ENCODE data around the gene DGLUCY. TPM values are rescaled to one million over a fixed set of nuclear protein-coding genes. Genes with fewer than 3 reads are reported as not detected.

The DGLUCY gene
- polyA plus RNA-seq, 1 experiment: 22.1 TPM

DNA sequence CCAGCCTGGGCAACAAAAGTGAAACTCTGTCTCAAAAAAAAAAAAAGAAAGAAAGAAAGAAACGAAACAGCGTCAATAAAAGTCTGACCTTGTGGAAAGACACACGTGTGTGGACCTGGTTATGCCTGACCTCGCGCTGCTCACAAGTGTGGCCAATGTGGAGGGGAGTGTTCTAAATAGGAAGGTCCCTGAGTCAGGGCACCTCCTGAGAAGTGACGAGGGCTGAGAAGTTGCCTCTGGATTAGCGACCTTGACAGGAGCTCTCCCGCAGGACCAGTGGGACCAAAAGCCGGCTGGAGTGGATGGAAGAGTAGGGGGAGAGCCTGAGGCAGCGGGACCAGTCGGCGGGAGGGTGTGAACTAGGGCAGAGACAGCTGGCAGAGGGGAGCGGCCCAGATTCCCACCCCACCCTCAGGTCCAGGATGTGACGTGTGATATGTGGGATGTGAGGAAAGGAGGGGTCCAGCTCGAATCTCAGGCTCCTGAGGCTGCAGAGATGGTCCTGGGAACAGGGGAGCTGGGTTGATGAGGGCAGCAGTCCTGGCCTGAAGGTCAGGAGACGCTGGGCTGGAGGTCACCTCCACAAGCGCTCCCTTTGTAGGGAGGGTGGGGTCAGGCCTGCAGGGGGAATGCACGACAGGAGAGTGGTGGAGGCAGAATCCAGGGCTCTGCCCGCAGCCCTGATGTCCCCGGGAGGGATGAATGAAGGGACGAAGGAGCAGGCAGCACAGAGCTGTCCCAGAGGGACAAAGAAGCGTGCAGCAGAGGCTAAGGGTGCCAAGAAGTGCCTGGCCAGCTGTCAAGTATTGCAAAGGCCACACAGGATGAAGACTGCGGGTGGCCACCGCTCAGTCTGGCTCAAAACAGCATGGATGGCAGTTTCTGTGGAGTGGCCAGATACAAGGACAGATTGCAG lies 155.5 kb downstream of the DGLUCY start:
- H3K27me3 ChIP-seq (ENCODE audit: control insufficient read depth, insufficient read depth, low read length): peaks cover 18% of the 10 kb centered on the region
- H3K27ac ChIP-seq (ENCODE audit: low read depth, low read length): no peak overlapping the region
- no peaks in the 10 kb centered on the region; the same call in 1 of the 2 replicates for H3K9me3 ChIP-seq (ENCODE audit: control insufficient read depth, insufficient read depth, low read length)
- no peak for DNase-seq (ENCODE audit: low read depth, low spot score)
- ChIA-PET POLR2A (interaction anchor here (0.7 kb wide), 1 partner anchor 12 kb away, joined by 3 read pairs; no protein-coding TSS in a partner anchor), CTCF (interaction anchor here (0.6 to 2.1 kb wide), 4 partner anchors 17 to 1042 kb away, joined by 3 to 6 read pairs (median 4); no protein-coding TSS in a partner anchor)
- no peak overlapping the region for H3K4me3 ChIP-seq (ENCODE audit: low read depth, low read length)
- TF ChIP-seq, protein P1, sequence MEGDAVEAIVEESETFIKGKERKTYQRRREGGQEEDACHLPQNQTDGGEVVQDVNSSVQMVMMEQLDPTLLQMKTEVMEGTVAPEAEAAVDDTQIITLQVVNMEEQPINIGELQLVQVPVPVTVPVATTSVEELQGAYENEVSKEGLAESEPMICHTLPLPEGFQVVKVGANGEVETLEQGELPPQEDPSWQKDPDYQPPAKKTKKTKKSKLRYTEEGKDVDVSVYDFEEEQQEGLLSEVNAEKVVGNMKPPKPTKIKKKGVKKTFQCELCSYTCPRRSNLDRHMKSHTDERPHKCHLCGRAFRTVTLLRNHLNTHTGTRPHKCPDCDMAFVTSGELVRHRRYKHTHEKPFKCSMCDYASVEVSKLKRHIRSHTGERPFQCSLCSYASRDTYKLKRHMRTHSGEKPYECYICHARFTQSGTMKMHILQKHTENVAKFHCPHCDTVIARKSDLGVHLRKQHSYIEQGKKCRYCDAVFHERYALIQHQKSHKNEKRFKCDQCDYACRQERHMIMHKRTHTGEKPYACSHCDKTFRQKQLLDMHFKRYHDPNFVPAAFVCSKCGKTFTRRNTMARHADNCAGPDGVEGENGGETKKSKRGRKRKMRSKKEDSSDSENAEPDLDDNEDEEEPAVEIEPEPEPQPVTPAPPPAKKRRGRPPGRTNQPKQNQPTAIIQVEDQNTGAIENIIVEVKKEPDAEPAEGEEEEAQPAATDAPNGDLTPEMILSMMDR (IDR thresholded peaks at IDR 0.05; ENCODE audit: low read depth, low read length): no peak

- no peak for DNase-seq (ENCODE audit: low read depth, low spot score)
- H3K9me3 ChIP-seq (ENCODE audit: control insufficient read depth, insufficient read depth, low read length): no peaks in the 10 kb centered on the region; the same call in 1 of the 2 replicates
- no peak overlapping the region for H3K4me3 ChIP-seq (ENCODE audit: low read depth, low read length)
- H3K27ac ChIP-seq (ENCODE audit: low read depth, low read length): no peak overlapping the region
- TF ChIP-seq, protein P1 (IDR thresholded peaks at IDR 0.05; ENCODE audit: low read depth, low read length): no peak
- ChIA-PET CTCF (interaction anchor here (1.5 to 2.1 kb wide), 3 partner anchors 17 to 97 kb away, joined by 3 to 6 read pairs (median 4); no protein-coding TSS in a partner anchor), POLR2A (no interaction called here)
- peaks cover 11% of the 10 kb centered on the region for H3K27me3 ChIP-seq (ENCODE audit: control insufficient read depth, insufficient read depth, low read length)
Observed at GRCh38 chr14:91270188-91270587, 156.3 kb downstream of the DGLUCY start.

DNA sequence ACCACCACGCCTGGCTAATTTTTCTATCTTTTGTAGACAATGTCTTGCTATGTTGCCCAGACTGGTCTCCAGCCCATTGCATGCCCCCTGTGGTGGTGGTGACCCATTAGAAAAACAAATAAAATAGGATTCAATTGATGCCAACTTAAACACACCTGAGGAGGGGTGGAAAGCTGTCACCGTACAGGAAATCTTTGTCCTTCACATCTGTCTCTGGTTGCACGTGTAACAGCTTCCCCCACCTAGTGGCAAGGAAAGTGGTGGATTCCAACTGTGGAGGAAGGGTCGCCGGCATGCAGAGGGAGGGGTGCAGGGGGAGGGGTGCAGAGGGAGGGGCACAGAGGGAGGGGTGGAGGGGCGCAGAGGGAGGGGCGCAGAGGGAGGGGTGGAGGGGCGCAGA lies 156.7 kb downstream of the DGLUCY start:
- CTCF ChIA-PET: interaction anchor here (1.5 to 2.1 kb wide), 2 partner anchors 16 to 93 kb away, joined by 4 to 6 read pairs; no protein-coding TSS in a partner anchor
- TF ChIP-seq, protein P1 (IDR thresholded peaks at IDR 0.05; ENCODE audit: low read depth, low read length): no peak
- Histone ChIP-seq H3K27ac (ENCODE audit: low read depth, low read length) (no peak overlapping the region), H3K9me3 (ENCODE audit: control insufficient read depth, insufficient read depth, low read length) (no peaks in the 10 kb centered on the region; the same call in 1 of the 2 replicates), H3K4me3 (ENCODE audit: low read depth, low read length) (no peak overlapping the region), H3K27me3 (ENCODE audit: control insufficient read depth, insufficient read depth, low read length) (peaks cover 11% of the 10 kb centered on the region)
- no peak for DNase-seq (ENCODE audit: low read depth, low spot score)
- POLR2A ChIA-PET: no interaction called here

DNA sequence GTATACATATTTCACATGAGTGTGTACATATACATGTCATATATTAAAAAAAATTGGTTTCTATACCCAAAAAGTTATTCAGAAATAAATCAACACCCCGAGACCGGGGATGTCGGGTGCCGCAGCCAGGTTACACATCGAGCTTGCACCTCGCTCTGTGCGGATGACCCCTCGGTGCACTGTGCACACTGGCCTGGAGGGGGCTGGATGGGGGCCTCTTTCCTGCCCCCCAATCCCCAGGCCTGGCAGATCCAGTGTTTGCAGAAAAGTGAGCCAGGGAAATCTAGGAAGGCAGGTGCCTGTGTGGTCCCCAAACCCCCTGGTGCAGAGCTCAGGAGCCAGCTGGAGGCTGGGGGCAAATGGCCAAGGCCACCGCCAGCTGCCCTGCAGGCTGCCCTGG lies 157.8 kb downstream of the DGLUCY start:
- no peak for DNase-seq (ENCODE audit: low read depth, low spot score)
- no peak overlapping the region for H3K4me3 ChIP-seq (ENCODE audit: low read depth, low read length)
- TF ChIP-seq, protein P1 (IDR thresholded peaks at IDR 0.05; ENCODE audit: low read depth, low read length): no peak
- no peaks in the 10 kb centered on the region; the same call in 1 of the 2 replicates for H3K9me3 ChIP-seq (ENCODE audit: control insufficient read depth, insufficient read depth, low read length)
- H3K27ac ChIP-seq (ENCODE audit: low read depth, low read length): no peak overlapping the region
- ChIA-PET CTCF (no interaction called here), POLR2A (no interaction called here)
- H3K27me3 ChIP-seq (ENCODE audit: control insufficient read depth, insufficient read depth, low read length): peaks cover 8% of the 10 kb centered on the region
